Stimulated activated naive B cell treated with anti-CD40 and anti-IgM and Interleukin-4, amounts not matched to agents 10 μg/mL and 1 μg/mL and 100 μg/mL, for 72 hours (primary cell): ENCODE results near the gene C2CD5.

ENCODE experiments used
- ATAC-seq, 2 donors: fragments of 150-1000 bp; cut with Tn5 transposase; replicated peaks; 2 replicates each; pipeline ENCODE4 v1.10.0; 2021; ENCODE audit warnings: moderate library complexity in 1 of 2
- DNase-seq: peaks from one replicate; pipeline ENCODE4 v3.0.0; 2021
- H3K27ac Mint-ChIP-seq: one replicate; pipeline ENCODE4 v1.8.0; 2022; ENCODE audit warnings: mild to moderate bottlenecking, mixed read lengths
- H3K27me3 Mint-ChIP-seq, 2 donors: one replicate each; pipeline ENCODE4 v1.8.0; 2022; ENCODE audit warnings: mixed read lengths in 2 of 2
- H3K36me3 Mint-ChIP-seq, 2 donors: one replicate each; pipeline ENCODE4 v1.8.0; 2022; ENCODE audit warnings: mixed read lengths in 2 of 2, mild to moderate bottlenecking in 1 of 2
- H3K4me1 Mint-ChIP-seq, 2 donors: one replicate each; pipeline ENCODE4 v1.8.0; 2022; ENCODE audit warnings: mixed read lengths in 2 of 2, mild to moderate bottlenecking in 1 of 2
- H3K4me3 Mint-ChIP-seq, 2 donors: one replicate each; pipeline ENCODE4 v1.8.0; 2022; ENCODE audit warnings: mild to moderate bottlenecking in 2 of 2, mixed read lengths in 2 of 2, moderate library complexity in 1 of 2
- H3K9me3 Mint-ChIP-seq, 2 donors: one replicate each; pipeline ENCODE4 v1.8.0; 2022; ENCODE audit warnings: mixed read lengths in 2 of 2, mild to moderate bottlenecking in 1 of 2

C2CD5 gene

DNA sequence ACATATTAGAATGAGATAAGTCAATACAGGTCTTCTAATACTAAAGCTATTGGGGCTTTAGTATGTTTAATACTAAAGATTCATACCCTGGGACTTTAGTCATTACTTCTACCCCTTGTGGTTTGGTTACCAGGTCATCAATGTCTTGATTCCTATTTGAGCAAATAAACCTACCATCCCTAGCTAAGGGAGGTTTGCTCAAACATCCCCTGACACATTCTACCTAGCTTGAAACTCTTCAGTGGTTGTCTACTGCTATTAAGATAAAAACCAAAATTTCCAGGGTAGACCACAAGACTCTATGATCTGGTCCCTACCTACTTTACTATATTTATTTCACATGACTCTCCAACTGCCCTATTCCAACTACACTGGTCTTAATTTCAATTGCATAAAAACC is 7.3 kb upstream of the C2CD5 start:
- ATAC-seq (no peak), DNase-seq (no peak)
- Mint-ChIP-seq H3K36me3 (peaks cover 0 to 5% of the 10 kb centered on the region in 2 donors), H3K4me3 (no peak overlapping the region), H3K27ac (no peak overlapping the region), H3K4me1 (peaks cover 2 to 8% of the 10 kb centered on the region in 2 donors), H3K27me3 (peaks cover 5 to 11% of the 10 kb centered on the region in 2 donors), H3K9me3 (peaks cover 12% of the 10 kb centered on the region in 2 donors)

DNA sequence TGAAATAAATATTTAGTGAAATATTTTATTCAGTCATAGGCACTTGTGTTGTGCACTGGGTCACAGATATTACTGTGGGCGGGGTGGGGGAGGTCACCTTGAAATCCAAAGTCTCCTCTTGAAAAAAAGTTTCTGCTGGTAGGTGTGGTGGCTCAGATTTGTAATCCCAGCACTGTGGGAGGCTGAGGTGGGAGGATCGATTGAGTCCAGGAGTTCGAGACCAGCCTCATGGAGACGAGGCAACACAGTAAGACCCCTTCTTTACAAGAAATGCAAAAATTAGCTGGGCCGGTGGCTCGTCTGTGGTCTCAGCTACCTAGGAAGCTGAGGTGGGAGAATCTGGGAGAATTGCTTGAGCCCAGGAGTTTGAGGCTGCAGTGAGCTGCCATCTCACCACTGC is 913 bp upstream of the C2CD5 start:
- H3K9me3 Mint-ChIP-seq: peaks cover 2 to 4% of the 10 kb centered on the region in 2 donors
- peaks cover 7 to 13% of the 10 kb centered on the region in 2 donors for H3K36me3 Mint-ChIP-seq
- DNase-seq: no peak
- no peak for ATAC-seq
- H3K27ac Mint-ChIP-seq: peak overlapping the region; percentile 66
- peaks cover 5 to 11% of the 10 kb centered on the region in 2 donors for H3K27me3 Mint-ChIP-seq
- H3K4me3 Mint-ChIP-seq: peak overlapping the region; percentile 28 to 62
- H3K4me1 Mint-ChIP-seq: peaks cover 31 to 43% of the 10 kb centered on the region in 2 donors

DNA sequence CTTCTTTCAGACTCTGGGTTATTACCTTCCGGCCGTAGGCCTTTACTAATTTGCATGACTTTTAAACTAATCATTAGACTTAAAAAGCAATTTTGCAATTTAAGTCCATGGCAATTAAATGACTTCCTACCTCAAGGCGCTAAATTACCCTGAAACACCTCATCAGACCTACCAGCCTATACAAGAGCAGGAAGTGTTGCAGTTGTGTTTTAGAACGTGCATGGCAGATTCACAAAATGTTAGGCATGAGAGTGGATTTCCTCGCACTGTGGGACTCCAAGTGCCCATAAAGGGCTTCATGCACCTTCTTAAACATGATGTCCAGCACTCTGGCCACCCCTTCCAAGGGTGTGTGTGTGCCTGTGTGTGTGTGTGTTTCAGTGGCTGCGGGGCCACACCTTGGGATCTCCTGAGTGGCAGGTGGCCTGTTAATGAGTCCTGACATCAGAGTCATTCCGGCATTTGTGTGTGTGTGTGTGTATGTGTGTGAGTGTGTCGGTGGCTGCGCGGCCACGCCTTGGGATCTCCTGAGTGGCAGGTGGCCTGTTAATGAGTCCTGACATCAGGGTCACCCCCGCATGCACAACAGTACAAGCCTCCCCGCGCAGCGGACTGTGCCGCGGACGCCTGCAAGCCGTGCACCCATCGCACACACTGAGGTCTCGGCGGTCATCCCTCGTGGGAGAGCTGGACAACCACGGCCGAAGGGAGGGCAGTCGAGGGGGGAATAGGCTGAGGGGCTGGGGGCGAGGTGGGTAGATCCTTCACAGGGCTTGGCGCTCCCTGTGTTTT is 900 bp downstream of the C2CD5 start:
- peaks cover 4 to 11% of the 10 kb centered on the region in 2 donors for H3K9me3 Mint-ChIP-seq

DNA sequence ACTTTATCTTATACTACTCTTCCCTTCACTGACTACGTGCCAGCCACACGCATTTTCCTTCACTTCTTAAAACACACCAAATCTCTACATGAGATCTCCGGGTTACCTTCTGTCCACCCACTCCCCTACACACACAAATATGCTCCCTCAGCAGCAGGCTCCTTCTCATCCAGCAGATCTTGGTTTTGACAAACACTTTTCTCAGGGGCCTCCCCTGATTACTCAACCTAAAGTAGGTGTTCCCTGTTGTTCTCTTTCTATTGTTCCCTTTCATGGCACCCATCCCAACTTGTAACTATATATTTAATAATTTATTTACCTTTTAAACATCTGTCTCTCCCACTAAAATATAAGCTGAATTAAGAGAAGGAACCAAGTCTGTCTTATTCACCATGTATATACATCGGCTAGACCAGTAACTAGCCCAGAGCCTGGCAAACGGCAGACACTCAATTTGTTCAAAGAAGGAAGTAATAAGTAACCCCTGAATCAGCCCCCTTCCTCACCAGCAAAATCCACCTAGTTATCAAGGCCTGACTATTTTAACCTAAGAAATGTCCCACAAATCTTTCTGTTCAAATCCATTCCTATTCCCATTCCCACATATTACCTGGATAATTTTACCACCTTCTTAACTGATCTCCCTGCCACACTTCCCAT is 2.7 kb downstream of the C2CD5 start:
- peak overlapping the region; percentile 9 to 10 for H3K4me3 Mint-ChIP-seq
- peaks cover 4 to 11% of the 10 kb centered on the region in 2 donors for H3K9me3 Mint-ChIP-seq
- no peak overlapping the region for H3K27ac Mint-ChIP-seq
- H3K36me3 Mint-ChIP-seq: peaks cover 16 to 25% of the 10 kb centered on the region in 2 donors
- H3K4me1 Mint-ChIP-seq: peaks cover 39 to 53% of the 10 kb centered on the region in 2 donors
- ATAC-seq: no peak
- DNase-seq: no peak
- no peaks in the 10 kb centered on the region for H3K27me3 Mint-ChIP-seq

More for the DNA sequence above, 900 bp downstream of the C2CD5 start:
- H3K27ac Mint-ChIP-seq: peak overlapping the region; percentile 97
- peaks cover 37 to 46% of the 10 kb centered on the region in 2 donors for H3K4me1 Mint-ChIP-seq
- H3K4me3 Mint-ChIP-seq: peak overlapping the region; percentile 90 to 91
- ATAC-seq (peak; percentile 70 to 72), DNase-seq (peak; percentile 70)
- peaks cover 5 to 6% of the 10 kb centered on the region in 2 donors for H3K27me3 Mint-ChIP-seq
- H3K36me3 Mint-ChIP-seq: peaks cover 16 to 25% of the 10 kb centered on the region in 2 donors

DNA sequence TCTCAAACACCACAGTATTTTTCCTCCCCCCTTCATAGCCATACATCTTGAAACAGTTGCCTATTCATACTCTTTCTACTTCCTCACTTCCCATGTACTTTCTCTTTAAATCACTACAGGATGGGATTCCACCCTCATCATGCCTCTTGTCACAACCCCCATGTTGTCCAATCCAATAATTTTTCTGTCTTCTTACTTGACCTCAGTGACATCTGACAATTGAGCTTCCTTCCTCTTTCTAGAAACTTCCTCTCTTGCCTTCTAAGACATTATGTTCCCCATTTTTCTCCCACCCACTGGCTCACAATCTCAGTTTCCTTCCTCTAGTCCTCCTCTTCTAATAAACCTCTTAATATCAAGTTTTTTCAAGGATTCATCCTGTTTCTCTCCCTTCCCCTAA is 5.3 kb downstream of the C2CD5 start:
- peak; percentile 15 to 24 for ATAC-seq
- Mint-ChIP-seq H3K4me1 (peaks cover 38 to 56% of the 10 kb centered on the region in 2 donors), H3K4me3 (peak overlapping the region in 1 of 2 donors; percentile 1), H3K27me3 (no peaks in the 10 kb centered on the region), H3K36me3 (peaks cover 14 to 24% of the 10 kb centered on the region in 2 donors), H3K9me3 (peaks cover 4 to 7% of the 10 kb centered on the region in 2 donors), H3K27ac (peak overlapping the region; percentile 1)
- DNase-seq: no peak

DNA sequence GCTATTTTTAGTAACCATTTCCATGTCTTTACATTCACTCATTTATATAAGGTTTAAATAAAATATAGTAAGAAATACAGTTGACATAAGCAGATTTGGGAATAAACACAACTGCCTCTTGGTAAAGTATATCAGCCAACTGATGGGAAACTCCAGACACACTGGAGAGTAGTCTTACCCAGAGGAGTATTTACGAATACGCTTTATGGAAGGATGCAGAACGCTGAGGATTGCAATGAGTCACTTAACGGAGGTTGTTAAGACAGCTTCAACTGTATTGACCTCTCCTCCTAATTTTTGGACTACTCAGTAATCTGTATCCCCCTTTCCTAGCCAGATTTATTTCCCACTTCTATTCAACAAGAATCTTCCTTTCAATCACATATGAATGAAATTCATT is 6.0 kb downstream of the C2CD5 start:
- ATAC-seq: no peak
- Mint-ChIP-seq H3K27ac (no peak overlapping the region), H3K4me1 (peaks cover 35 to 54% of the 10 kb centered on the region in 2 donors)

DNA sequence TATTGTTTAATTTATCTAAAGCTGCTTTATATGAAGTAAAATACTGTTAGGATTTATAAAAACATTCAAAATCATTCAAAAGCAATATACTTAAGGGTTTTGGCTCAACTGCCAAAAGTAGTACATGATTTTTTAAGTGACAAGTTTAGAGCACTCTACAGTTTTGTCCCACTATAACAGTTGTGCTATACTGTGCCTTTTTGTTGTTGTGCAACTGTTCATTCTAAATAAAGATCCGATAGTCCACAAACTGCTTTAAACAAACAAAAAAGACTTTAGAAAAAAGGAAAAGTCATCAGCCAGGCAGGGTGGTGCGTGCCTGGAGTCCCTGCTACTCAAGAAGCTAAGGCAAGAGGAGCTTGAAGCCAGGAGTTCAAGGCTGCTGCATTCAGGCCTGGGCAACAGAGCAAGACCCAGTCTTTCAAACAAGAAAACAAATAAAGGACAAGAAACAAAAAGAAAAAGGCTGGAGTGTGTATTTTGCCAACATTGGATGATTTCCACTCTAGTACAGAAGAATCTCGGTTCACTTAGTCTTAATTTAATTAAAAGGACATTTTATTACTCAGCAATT is 7.3 kb downstream of the C2CD5 start:
- H3K27ac Mint-ChIP-seq: no peak overlapping the region
- peaks cover 4 to 7% of the 10 kb centered on the region in 2 donors for H3K9me3 Mint-ChIP-seq
- no peak overlapping the region for H3K4me3 Mint-ChIP-seq
- no peak for DNase-seq
- peaks cover 26 to 41% of the 10 kb centered on the region in 2 donors for H3K4me1 Mint-ChIP-seq
- peaks cover 27 to 42% of the 10 kb centered on the region in 2 donors for H3K36me3 Mint-ChIP-seq
- ATAC-seq: no peak
- H3K27me3 Mint-ChIP-seq: no peaks in the 10 kb centered on the region

More for the DNA sequence above, 6.0 kb downstream of the C2CD5 start:
- Mint-ChIP-seq H3K4me3 (no peak overlapping the region), H3K9me3 (peaks cover 4 to 7% of the 10 kb centered on the region in 2 donors), H3K36me3 (peaks cover 17 to 32% of the 10 kb centered on the region in 2 donors), H3K27me3 (no peaks in the 10 kb centered on the region)
- DNase-seq: no peak

DNA sequence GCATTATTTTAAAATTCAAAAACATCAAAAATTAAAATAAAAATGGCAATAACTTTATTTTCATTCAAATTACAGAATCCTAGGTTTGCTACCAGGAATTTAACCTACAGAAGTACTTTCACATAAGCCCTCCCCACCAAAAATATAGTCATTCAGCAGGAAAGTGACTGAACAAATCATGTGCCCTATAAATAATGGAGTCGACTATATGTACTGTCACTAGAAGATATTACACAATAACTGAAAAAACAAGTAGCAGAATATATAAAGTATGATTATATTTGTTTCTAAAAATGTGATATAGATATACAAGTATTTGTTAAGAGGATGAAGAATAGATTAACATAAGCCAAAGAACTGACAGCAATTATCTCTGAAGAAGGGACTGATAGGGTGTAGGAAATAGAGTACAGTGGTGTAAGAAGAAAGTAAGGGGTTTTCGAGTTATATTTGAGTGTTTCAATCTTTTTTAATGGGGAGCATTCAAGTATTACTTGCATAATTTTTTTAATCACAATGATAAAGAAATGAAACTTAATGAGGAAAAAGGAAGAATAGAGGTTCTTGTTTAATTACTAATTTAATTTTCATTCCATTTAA is 7.9 kb downstream of the C2CD5 start:
- Mint-ChIP-seq H3K27ac (no peak overlapping the region), H3K27me3 (no peaks in the 10 kb centered on the region), H3K9me3 (peaks cover 4 to 7% of the 10 kb centered on the region in 2 donors), H3K4me3 (no peak overlapping the region), H3K36me3 (peaks cover 31 to 46% of the 10 kb centered on the region in 2 donors), H3K4me1 (peaks cover 20 to 35% of the 10 kb centered on the region in 2 donors)
- DNase-seq (no peak), ATAC-seq (no peak)

DNA sequence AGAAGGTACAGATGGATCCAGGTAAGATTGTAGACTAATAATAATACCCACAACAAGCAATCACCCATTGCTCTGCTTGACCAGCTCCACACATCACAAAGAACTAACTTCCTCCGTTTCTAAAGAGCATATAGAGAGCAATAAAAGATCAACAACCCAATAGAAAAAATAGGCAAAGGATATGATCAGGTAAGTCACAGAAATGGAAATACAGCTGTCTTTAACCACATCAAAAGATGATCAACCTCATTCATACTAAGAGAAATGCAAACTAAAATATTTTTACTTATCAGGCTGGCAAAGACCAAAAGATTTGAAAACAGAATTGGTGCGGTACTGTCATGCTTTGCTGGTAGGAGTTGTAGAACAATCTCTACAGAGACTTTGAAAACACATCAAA is 8.9 kb downstream of the C2CD5 start:
- Mint-ChIP-seq H3K9me3 (peaks cover 4 to 7% of the 10 kb centered on the region in 2 donors), H3K4me3 (no peak overlapping the region), H3K4me1 (peaks cover 14 to 29% of the 10 kb centered on the region in 2 donors), H3K36me3 (peaks cover 28 to 46% of the 10 kb centered on the region in 2 donors), H3K27me3 (no peaks in the 10 kb centered on the region), H3K27ac (peak overlapping the region; percentile 42)
- ATAC-seq: no peak
- DNase-seq: no peak

DNA sequence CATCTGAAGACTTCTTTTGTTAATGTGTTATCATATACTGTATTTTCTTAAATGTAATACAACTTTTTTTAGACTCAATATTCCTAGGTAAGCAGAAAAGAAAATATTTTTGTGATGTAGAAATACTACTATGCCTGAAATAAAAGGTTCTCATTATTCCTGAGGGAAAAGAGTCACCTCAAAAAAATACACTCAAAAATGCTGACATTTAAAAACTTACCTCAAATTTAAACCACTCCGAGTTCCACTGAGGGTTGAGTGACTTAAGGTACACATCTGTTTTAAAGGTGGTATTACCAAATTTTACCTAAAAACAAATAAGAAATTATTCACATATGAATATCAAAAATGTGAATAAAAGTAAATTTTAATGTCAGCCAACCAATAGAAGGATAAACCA is 9.3 kb downstream of the C2CD5 start:
- Mint-ChIP-seq H3K27me3 (no peaks in the 10 kb centered on the region), H3K4me3 (no peak overlapping the region), H3K27ac (no peak overlapping the region), H3K9me3 (peaks cover 4 to 7% of the 10 kb centered on the region in 2 donors), H3K4me1 (peaks cover 14 to 29% of the 10 kb centered on the region in 2 donors), H3K36me3 (peaks cover 28 to 42% of the 10 kb centered on the region in 2 donors)
- no peak for DNase-seq
- ATAC-seq: no peak

DNA sequence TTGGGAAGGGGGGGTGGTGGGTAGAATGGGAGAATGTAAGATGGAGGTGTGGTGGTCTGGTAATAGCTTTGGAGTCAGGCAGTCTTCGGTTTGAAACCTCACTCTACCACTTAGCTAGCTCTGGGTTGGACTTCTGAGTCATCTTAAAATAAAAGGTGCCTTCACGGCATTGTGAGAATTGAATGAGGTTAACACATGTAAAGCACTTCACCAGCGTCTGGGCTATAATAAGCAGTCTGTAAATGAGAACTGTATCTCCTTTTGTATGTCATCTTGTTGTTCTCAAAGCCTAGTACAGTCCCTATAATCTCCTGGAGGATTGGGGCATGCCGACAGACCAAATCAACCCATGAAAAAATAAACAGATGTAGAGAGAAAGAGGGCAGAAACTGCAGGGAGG is 11.2 kb downstream of the C2CD5 start:
- DNase-seq: no peak
- Mint-ChIP-seq H3K9me3 (no peaks in the 10 kb centered on the region), H3K4me1 (peaks cover 3 to 17% of the 10 kb centered on the region in 2 donors), H3K27ac (no peak overlapping the region), H3K4me3 (no peak overlapping the region), H3K27me3 (no peaks in the 10 kb centered on the region), H3K36me3 (peaks cover 21 to 32% of the 10 kb centered on the region in 2 donors)
- ATAC-seq: no peak

DNA sequence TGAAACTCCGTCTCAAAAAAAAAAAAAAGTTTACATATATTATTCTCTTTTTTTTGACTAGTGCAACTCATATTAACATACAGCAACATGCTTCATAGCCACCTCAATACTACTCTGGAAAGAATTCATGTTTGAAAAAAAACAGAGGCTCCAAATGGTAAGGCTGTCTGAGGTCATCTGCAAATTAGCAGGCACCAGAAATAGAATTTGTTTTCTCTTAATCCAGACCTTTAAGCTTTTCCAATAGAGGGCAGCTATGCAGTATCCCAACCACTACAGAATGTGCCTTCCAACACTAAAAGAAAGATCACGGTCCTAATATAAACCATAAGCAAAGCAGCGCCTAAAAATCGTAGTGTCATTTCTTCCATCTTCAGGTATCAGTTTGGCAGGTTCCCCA is 12.0 kb downstream of the C2CD5 start:
- DNase-seq: no peak
- Mint-ChIP-seq H3K27ac (no peak overlapping the region), H3K4me3 (no peak overlapping the region), H3K27me3 (no peaks in the 10 kb centered on the region), H3K36me3 (peaks cover 22 to 32% of the 10 kb centered on the region in 2 donors), H3K4me1 (peaks cover 3 to 17% of the 10 kb centered on the region in 2 donors), H3K9me3 (no peaks in the 10 kb centered on the region)
- ATAC-seq: no peak

DNA sequence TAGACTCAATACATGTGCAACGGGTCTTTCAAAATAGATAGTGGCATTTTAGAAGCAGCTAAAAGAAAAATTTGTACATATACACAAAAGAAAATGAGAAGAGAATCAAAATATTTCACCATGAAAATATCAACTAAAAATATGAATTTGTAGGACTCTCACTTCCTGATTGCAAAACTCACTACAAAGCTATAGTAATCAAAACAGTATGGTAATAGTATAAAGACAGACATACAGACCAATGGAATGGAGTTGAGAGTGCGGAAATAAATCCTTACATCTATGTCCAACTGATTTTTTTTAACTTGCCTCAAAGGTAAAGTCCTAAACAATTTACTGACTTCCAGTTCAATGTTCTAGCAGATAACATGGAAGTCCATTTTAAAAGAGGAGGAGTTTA is 13.1 kb downstream of the C2CD5 start:
- peaks cover 2 to 7% of the 10 kb centered on the region in 2 donors for H3K4me1 Mint-ChIP-seq
- H3K27me3 Mint-ChIP-seq: no peaks in the 10 kb centered on the region
- DNase-seq: no peak
- H3K36me3 Mint-ChIP-seq: peaks cover 22 to 32% of the 10 kb centered on the region in 2 donors
- ATAC-seq: no peak
- no peak overlapping the region for H3K27ac Mint-ChIP-seq
- H3K4me3 Mint-ChIP-seq: no peak overlapping the region
- H3K9me3 Mint-ChIP-seq: no peaks in the 10 kb centered on the region
